LNCAP (cell line): ENCODE data around the gene ACER3.

ENCODE experiments used
- TF ChIP-seq, protein P1 (sequence below): fragments of 450-650 bp; IDR thresholded peaks from 2 replicates; pipeline ENCODE4 v1.5.1; 2017; ENCODE audit warnings: mild to moderate bottlenecking

The ACER3 gene

DNA sequence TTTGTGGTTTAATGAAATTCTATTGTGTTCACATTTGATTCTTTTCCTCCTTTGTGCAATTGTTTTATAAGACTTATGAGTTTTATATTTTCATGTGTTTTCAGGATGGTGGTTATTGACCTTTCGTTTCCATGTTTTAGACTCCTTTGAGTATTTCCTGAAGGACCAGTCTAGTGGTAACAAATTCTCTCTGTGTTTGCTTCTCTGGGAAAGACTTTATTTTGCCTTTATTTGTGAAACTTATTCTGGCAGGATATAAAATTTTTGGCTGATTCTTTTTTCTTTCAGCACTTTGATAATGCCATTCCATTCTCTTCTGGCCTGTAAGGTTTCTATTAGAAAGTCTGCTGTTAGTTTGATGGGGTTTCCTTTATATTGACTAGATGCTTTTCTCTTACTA, 83.5 kb downstream of the ACER3 start:
- TF ChIP-seq, protein P1, sequence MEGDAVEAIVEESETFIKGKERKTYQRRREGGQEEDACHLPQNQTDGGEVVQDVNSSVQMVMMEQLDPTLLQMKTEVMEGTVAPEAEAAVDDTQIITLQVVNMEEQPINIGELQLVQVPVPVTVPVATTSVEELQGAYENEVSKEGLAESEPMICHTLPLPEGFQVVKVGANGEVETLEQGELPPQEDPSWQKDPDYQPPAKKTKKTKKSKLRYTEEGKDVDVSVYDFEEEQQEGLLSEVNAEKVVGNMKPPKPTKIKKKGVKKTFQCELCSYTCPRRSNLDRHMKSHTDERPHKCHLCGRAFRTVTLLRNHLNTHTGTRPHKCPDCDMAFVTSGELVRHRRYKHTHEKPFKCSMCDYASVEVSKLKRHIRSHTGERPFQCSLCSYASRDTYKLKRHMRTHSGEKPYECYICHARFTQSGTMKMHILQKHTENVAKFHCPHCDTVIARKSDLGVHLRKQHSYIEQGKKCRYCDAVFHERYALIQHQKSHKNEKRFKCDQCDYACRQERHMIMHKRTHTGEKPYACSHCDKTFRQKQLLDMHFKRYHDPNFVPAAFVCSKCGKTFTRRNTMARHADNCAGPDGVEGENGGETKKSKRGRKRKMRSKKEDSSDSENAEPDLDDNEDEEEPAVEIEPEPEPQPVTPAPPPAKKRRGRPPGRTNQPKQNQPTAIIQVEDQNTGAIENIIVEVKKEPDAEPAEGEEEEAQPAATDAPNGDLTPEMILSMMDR = no peak

DNA sequence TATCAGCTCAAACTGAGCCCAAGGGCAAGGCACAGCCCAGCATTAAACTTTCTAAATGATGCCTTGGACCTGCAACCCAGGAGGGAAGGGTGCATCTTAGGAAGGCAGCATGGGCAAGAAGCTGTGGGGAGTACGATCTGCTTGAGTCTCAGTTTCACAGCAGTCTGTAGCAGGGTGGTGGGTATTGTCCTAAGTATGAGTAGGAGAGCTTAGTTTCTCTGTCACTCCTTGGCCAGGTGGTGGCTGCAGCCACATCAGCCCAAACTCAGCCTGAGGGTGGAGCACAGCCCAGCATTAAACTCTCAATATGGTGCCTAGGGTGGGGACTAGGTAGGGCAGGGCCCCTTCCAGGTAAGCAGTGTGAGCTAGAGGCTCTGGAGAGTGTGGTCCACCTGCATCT, 85.5 kb downstream of the ACER3 start:
- TF ChIP-seq, protein P1 = no peak

DNA sequence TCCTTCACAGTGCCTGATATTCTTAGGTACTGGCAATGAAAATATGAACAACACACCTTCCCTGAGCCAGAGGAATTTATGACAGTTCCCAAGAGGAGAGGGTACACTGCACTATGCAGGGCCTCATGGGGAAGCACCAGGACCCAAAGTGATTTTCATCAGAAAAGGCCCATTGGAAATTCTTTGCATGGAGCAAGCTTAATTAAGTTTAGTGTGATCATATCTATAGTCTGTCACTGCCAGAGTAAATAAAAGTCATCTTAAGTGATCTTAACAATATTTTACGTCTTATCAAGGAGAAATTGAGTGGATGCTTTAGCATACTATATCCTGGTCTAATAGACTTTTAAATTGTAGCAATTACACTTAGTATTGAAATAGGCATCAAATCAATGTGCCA, 86.5 kb downstream of the ACER3 start:
- TF ChIP-seq, protein P1 = no peak

DNA sequence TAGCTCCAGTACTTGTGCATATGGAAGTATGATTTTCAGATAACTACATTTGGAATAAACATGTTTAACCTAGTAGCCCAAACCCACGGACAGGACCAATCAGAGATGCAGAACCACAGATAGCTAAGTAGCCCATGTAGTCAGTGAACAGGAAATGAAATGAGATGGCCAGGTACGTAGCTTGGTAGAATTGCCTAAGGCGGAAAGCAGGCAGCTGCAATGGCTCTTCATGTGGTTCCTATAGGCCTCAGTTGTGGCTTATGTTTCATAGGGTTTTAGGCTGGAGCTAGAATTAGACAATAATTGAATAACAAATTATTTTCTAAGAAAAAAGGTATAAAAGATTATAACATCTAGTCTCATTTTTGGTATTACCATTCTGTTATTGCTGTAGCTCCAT, 87.1 kb downstream of the ACER3 start:
- TF ChIP-seq, protein P1 = no peak

DNA sequence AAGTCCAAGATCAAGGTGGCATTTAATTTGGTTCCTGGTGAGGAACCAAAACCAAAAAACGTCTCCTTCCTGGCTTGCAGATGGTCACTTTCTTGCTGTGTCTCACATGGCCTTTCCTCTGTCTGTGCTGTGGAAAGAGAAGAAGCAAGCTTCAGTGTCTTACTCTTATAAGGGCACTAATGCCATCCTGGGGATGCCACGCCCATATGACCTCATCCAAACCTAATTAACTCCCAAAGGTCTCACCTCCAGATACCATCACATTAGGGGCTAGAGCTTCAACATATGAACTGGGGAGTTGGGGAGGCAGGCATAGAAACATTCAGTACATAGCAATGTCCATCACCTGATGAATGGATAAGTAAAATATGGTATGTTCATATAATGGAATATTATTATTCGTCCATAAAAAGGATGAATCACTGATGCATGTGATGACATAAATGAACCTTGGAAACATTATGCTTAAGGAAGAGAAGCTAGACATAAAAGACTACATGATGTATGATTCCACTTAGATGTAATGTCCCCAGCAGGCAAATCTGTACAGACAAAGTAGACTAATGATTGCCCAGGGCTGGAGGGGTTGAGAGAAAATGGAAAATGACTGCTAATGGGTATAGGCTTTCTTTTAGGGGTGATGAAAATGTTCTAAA, 94.9 kb downstream of the ACER3 start:
- TF ChIP-seq, protein P1 = no peak

DNA sequence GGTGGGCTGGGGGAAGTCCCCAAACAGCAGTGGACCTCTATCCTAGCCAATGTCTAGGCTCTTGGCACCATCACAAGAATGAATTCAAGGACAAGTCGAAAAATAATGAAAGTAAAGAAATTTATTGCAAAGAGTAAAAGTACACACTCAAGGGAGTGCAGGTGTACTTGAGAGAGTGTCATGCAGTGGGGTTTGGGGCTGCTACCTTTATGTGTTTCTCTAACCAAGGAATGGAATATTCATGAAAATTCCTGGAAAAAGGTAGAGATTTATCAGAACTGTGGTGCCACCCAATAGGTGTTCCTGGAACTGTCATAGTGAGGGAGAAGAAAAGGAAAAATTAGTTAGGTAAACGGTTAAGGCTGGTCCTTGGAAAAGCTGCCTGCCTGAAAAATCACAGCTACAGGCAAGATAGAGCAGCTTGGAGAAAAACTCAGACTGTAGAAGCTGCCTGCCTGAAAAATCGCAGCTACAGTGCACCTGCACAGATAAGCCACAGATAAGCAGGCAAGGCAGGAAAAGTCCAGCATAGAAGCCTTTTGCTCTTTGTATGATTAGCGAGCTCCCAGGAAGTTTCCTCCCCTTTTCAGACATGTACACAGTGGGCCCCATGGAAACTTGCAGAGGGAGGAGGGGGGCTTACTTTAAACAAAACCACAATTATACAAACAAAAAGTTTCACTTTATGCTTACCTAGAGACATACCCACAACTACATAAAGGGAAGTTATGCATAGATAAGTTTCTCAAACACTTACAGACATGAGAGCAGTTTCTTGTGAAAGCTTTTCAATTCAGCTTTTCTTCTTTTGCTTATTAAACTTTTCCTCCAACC, 102.1 kb downstream of the ACER3 start:
- TF ChIP-seq, protein P1 = no peak

DNA sequence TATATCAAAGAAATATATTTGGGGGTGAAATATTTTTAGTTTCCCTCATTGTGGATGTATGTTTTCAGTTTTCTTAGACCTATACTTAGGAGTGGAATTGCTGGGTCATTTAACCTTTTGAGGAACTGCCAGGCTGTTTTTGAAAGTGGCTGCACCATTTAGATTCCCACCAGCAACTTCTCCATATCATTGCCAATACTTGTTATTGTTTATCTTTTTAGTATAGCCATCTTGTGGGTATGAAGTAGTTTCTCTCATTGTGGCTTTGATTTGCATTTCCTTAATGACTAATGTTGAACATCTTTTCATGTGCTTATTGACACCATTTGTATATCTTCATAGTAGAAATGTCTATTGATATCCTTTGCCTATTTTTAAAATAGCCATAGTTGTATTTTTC, 111.3 kb downstream of the ACER3 start:
- TF ChIP-seq, protein P1 = no peak
